Stimulated activated CD4-positive, alpha-beta T cell treated with anti-CD3 and anti-CD28 coated beads, Interleukin-12 subunit alpha, Interleukin-12 subunit beta, amount 100 ng/mL, for 4 hours (primary cell): ENCODE measurements around the gene CASP9.
"Not testable (repeated sequence)": the region's sequence is repeated elsewhere in the genome, so short reads cannot be mapped to it uniquely, and the experiment has no call there.

ENCODE experiments used
- DNase-seq: peaks from one replicate; pipeline ENCODE4 v3.0.0-alpha.2; 2020

CASP9 gene

DNA sequence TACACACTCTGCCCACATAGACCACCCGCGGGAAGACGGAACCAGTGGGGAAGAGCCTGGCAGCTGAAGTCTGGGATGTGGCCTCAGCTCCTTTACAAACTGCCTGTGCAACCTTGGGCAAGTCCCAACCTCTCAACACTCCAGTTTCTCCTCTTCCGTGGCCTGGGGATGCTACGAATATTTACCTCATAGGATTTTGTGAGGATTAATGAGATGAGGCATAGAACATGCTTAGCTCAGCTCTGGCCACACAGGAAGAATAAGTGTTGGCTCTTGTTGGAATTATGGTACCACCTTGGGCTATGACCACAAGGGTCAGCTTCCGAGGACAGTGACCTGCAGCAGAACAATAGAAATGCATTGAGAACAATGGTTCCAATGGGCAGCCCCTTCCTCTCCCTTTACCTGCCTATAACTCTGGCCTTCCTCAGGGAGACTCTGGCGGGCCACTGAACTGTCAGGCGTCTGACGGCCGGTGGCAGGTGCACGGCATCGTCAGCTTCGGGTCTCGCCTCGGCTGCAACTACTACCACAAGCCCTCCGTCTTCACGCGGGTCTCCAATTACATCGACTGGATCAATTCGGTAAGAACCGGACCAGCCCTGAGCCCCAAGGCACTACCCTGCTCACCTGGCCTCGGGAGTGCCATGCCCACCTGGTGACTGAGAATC lies 56.9 kb downstream of the CASP9 start:
- DNase-seq, result not testable (repeated sequence)

DNA sequence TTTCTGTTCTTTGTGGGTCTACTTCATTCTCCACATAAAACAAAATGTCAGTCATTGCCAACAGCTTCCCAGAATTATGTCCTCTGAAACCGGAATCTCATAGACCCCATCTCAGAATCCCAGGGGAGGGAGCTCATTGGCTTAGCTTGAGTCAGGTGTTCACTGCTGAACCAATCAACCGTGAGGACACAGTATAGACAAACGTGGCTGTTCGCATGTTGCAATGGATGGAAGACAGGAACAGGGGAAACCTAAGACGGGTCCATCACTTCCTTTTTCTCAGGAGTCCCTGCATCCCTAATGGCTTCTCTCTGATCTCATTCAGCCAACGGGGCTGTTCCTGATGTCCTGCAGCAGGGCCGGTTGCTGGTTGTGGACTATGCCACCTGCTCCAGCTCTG lies 58.3 kb downstream of the CASP9 start:
- no peak for DNase-seq

DNA sequence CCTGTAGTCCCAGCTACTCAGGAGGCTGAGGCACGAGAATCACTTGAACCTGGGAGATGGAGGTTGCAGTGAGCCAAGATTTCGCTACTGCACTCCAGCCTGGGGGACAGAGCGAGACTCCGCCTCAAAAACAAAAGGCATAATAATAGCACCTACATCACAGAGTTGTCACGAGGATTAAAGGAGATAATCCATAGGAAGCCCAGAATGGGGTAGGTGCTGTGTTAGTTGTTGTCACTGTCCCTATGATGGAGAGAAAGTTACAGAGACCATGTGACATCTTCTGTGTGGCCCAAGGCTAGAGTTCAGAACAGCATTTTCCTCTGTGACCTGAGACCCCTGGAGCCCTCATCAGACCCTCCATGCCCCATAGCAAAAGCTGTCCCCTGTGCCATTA lies 60.1 kb downstream of the CASP9 start:
- DNase-seq, result not testable (repeated sequence)

DNA sequence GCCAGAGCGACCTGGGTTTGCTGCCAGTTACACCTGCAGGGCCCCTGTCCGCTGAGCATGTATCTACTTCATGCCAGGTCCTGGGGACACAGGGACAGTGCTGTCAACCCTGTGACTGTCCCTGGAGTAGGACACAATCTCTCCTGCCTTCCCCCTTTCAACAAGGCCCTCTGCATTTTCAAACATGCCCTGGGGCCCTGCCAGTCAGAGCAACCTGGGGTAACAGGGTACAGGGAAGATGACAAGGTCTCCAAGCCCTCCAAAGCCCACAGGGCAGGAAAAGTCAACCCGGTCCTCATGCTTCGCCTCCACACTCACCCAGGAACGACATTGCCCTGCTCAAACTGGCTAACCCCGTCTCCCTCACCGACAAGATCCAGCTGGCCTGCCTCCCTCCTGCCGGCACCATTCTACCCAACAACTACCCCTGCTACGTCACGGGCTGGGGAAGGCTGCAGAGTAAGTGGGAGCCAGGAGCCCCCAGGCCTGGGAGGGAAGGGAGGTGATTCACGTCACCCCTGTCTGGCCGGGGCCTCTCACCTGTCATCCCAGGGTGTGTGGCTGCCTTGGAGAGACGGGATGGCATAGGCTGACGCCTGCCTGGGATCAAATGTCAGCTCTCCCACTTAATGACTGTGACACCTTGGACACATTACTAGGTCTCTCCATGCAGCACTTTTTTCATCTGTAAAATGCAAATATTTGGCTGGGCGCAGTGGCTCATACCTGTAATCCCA lies 60.8 kb downstream of the CASP9 start:
- not testable (repeated sequence) for DNase-seq

DNA sequence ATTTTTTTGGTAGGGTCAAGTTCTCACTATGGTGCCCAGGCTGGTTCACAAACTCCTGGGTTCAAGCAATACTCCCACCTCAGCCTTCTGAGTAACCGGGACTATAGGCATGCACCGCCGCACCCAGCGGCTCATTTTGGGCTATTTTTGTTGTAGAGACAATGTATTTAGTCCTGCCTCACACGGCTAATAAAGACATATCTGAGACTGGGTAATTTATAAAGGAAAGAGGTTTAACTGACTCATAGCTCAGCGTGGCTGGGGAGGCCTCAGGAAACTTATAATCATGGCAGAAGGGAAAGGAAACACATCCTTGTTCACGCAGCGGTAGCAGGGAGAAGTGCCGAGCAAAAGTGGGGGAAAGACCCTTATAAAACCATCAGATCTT lies 63.3 kb downstream of the CASP9 start:
- no peak for DNase-seq

DNA sequence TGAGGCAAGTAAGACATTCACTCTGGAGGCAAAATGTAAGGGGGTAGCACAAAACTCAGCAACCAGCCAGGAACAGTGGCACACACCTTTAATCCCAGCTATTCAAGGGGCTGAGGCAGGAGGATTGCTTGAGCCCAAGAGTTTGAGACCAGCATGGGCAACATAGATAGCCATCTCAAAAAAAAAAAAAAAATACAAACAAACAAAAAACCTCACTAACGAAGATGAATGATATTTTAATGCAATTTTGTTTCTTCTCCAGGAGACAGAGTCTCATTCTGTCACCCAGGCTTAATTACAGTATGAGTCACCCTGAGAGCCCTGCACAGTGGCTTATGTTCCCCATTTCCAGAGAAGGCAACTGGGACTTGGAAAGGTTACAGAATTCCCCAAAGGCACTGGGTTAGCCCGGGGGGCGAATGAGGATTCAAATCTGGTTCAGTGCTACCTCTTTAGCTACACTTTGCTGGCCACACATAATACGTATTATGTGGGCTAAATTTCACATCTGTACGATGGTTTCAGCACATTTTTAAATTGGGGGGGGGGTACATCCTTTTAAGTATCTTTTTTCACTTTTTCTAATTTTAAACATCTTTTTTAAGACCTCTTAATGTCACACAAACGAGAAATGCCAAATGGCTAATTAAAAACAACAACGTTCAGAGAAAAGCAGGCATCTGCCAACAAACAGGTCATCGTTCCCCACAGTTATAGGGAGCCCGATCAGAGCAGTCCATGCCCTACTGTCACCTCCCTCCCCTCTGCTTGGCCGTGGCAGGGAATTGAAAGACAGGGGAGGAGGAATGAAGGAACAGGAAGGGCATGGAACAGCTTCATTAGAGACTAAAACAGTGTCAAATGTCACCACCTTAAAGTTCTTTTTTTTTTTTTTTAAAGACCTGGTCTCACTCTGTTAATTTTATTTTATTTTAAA lies 64.0 kb downstream of the CASP9 start:
- no peak for DNase-seq

DNA sequence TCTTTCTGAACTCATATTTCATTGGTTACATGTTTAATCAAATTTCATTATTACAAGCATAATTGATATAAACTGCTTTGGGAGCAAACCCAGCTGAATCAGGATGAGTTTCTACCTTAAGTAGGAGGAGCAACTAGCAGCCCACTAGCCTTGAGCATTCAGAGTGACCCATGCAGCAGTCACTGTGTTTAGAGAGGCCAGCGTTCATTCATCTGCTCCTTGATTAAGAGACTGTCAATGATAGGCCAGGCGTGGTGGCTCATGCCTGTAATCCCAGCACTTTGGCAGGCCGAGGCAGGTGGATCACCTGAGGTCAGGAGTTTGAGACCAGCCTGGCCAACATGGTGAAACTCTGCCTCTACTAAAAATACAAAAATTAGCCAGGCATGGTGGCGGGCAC lies 65.6 kb downstream of the CASP9 start:
- DNase-seq, result not testable (repeated sequence)

DNA sequence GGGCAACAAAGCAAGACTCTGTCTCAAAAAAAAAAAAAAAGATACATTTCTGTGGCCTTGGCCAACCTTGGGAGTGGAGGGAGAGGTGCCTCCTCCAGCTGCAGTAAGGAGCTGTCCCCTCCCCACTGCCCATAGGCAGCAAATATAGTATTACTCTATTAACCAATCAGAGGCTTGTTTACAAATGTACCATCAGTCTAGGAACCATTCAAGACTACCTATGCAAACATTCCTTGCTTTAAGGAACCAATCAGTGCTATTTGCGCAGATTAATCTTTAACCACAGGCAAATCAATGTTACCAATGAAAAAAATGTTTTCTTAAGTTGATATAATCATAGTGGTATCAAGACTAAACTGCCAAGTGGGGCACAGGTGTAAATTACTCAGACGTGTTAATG lies 66.4 kb downstream of the CASP9 start:
- DNase-seq, result no peak

DNA sequence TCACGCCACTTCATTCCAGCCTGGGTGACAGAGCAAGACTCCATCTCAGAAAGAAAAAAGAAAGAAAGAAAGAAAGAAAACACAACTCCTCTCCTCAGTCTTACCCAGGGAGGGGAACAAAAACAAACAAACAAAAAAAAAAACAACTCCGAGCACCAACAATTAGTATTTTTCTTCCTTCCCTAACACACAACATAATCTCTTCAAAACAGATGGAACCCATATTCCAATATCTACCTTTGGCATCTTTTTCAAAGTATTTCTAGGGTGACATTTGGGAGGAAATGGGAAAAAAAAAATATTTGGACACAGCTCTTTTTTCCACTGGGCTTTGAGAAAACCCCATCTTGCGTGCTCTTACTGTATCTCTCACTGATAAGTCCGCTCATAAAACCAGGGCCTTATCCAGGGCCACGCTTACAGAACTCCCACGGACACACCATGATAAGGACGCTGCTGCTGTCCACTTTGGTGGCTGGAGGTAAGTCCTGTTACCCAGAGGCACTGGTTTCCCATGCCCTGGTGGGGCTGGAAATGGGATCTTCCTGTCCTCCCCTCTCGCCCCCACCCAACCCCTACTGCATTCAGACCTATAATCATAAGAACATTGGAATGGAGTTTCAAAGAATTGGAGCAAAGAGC lies 67.6 kb downstream of the CASP9 start, which contains the start of gene CELA2A:
Gene CELA2A (plus strand): TSS at position 420 of the 642 bp plus-strand sequence. CDS start 22 bp downstream, at position 442.
- no peak for DNase-seq

DNA sequence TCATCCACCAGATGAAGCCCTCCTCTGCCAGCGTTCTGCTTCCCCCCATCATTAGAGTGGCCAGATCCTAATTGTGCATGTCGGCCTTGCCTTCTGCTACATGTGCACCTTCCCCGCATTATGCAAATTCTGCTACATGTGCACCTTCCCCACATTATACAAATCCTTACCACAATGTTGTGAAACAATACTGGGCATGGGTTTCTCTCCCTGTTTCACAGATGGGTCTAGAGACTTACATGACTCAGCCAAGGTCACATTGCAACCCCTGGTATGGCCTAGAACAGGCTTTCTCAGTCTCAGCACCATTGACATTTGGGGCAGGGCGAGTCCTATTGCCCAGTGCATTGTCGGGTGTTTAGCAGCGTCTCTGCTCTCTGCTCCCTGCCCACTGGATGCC lies 68.5 kb downstream of the CASP9 start:
- no peak for DNase-seq

DNA sequence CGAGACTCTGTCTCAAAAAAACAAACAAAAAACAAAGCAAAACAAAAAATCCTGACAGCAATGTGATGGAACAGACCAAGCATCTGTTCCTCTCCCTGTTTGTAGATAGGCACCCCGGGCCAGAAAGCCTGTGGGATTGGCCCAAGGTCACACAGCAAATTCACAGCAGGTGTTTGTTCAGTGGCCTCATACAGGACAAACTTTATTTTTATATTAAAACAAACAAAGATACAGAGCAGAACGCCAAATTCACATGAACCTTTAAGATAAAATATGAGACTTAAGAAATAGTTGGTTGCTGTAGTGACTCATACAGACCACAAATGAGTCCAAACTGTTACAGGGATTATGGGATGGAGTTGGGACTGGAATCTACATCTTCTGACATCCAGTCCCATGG lies 69.8 kb downstream of the CASP9 start:
- DNase-seq, result no peak

DNA sequence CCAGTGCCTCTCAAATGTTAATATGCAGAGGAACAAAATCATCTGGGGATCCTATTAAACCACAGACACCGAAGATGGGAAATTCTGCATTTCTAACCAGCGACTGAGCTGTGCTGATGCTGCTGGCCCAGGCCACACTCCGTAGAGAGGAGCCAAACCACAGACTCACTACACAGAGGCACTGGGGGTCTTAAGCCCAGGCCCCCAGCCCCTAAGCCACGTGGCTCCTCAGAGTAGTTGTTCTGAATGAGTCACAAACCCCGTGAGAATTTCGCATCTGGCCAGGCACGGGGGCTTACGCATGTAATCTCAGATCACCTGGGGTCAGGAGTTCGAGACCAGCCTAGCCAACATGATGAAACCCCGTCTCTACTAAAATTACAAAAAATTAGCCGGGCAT lies 70.3 kb downstream of the CASP9 start:
- DNase-seq, result no peak

DNA sequence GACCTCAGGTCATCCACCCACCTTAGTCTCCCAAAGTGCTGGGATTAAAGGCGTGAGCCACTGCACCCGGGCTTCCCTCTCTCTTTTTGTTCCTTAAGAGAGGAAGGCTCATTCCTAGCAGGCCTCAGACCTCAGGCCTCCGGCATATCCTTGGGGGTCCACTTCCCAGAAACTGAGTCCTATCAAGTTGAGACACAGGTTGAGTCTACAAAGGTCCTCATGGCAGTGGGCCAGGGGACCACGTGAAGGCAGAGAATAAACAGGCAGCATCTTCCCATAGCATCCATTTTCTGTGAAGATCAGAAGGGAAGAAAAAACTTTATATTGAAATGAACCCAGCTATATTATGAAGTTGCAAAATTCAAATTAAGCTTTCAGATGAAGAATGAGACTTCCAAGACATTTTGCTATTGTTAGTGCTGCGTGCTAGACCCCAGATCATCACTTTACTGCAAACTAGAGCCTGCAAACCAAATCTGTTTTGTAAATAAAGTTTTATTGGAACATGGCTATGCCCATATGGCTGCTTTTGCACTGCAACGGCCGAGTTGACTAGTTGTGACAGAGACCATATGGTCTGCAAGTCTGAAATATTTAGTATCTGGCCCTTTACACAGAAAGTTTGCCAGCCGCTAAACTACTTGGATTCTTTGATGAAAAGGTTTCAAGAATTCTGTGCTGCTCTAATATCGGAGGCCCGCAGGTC lies 71.0 kb downstream of the CASP9 start:
- no peak for DNase-seq

DNA sequence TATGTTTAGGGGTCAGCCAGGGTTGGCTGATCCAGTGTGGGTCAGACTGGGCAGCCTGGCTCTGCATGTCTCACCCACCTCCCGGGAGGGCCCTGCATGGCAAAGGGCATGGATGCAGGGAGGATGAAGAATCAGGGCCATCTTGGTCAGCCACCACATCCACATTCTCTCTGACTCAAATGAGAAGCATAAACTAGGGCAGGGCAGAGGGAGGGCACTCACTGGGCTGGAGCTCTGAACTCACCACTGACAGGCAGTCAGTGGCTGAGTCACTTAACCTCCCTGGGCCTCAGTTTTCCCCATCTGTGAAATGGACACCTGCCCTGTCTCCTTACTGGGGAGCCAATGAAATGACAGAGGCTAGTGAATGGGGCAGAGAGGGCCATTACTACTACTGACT lies 71.8 kb downstream of the CASP9 start:
- DNase-seq, result no peak

DNA sequence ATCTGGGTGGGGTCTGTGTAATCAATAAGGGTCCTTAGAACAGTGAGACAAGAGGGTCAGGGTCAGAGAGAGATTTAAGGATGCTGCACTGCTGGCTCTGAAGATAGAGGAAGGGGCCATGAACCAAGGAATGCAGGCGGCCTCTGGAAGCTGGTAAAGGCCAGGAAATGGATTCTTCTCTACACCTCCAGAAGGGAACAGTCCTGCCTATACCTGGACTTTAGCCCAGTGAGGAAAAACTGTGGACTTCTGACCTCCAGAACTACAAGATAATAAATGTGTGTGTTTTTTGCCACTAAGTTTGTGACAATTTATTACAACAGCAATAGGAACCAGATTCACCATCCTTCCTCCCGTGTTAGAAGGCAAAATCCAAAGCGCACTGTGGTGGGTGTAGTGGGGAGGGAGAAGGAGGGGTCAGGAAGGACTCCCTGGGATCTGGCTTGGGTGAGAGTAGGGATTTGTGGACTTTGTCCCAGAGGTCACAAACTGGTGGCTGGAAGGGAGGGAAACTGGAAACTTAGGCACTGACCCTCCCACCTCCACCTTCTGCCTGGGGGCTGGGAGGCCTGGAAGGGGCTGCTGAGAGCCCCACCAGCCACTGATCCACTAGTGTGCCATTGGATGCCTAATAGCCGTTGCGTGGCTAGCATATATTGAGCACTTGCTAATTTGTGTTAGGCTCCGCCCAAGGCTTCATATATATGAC lies 72.8 kb downstream of the CASP9 start:
- DNase-seq, result no peak

DNA sequence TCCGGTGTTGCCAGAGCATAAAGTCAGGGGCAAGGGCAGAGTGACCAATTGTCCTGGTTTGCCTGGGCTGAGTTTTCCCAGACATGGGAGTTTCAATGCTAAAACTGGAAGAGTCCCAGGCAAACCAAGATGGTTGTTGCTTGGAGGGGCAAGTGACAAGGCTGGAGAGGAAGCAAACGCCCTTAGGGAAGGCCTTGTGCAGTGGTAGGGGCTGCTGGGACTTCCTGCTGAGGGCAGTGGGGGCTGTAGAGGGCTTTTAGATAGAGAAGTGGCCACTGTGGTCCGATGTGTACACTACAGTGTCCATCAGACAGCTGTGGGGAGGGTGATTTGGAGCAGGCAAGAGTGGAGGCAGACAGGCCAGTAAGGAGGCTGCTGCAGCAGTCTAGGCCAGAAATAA lies 74.4 kb downstream of the CASP9 start:
- no peak for DNase-seq

DNA sequence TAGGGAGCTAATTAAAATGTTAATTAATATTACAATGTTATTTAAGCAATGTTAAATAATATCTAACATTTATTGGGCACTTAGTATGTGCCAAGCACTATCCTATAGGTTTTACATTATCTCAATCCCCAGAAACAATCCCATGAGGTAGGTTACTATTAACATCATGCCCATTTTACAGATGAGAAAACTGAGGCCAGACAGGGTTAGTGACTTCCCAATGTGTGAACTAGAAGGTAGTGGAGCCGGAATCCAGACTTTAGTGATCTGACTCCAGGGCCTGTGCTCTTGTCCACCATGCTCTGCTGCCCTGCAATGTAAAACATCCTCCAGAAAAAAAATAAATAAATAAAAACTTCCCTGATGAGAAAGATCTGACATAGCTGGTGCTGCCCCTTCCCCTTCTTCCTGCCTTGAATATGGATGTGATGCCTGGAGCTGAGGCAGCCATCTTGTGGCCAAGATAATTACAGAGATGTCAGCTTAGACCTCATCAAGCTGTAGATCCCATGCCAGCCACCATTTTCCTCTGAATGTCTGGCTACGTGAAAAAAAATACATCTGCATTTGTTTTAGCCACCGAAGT lies 75.0 kb downstream of the CASP9 start:
- no peak for DNase-seq

DNA sequence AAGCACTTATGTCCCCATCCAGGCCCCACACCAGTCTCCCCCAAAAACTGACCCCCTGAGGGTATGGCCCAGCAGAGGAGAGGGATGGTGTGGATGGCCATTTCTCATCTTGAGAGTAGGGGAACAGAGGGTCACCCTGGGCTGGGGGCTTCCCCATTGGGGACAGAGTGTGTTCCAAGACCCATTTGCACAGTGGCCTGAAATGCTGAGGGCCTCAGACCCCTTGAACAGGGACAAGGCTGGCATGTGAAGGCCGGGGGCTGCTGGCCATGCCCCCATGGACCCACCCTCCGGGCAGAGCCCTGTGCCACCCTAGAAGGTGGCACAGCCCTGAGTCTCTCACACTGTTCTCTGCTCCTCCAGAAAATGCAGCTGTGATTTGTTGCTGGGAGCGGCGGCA lies 77.8 kb downstream of the CASP9 start:
- no peak for DNase-seq

DNA sequence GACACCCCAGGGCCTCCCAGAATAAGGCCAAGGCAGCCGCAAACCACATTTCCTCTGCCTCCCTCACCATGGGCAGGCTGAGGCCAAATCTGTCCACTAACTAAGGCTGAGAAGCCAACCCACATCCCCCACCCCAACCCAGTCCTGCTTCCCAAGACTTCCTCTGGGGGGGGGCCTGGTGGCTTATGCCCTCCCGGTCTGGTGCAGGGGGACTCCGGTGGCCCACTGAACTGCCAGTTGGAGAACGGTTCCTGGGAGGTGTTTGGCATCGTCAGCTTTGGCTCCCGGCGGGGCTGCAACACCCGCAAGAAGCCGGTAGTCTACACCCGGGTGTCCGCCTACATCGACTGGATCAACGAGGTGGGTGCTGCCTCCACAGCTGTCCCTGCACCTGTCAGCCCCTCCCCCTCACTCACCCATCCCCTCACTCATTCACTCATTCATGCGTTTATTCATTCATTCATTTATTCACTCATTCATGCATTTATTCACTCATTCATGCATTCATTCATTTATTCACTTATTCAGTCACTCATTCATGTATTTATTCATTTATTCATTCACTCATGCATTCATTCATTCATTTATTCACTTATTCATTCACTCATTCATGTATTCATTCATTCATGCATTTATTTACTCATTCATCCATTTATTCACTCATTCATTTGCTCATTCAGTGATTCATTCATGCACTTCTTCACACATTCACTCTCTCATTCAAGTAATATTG lies 78.5 kb downstream of the CASP9 start:
- no peak for DNase-seq
